Hippocampal formation (tissue), 2 donors: ENCODE results near the gene GNAI2.
A peak's percentile ranks its signal among the peaks of the same experiment; 100 is the strongest.
"Not testable (repeated sequence)": the region's sequence is repeated elsewhere in the genome, so short reads cannot be mapped to it uniquely, and the experiment has no call there.

Experiments used
- DNase-seq, 2 donors: peaks; one replicate each; lab custom pipeline; 2025; lab: John Stamatoyannopoulos, UW

GNAI2 gene

GRCh38 chr3:50226888-50227389, 9.1 kb upstream of the GNAI2 start:
- DNase-seq, result peak in 1 of 2 donors; percentile 53

- DNase-seq, result peak; percentile 85 to 86
These were observed 8.4 kb upstream of the GNAI2 start for GRCh38 chr3:50227390-50228183.

DNA sequence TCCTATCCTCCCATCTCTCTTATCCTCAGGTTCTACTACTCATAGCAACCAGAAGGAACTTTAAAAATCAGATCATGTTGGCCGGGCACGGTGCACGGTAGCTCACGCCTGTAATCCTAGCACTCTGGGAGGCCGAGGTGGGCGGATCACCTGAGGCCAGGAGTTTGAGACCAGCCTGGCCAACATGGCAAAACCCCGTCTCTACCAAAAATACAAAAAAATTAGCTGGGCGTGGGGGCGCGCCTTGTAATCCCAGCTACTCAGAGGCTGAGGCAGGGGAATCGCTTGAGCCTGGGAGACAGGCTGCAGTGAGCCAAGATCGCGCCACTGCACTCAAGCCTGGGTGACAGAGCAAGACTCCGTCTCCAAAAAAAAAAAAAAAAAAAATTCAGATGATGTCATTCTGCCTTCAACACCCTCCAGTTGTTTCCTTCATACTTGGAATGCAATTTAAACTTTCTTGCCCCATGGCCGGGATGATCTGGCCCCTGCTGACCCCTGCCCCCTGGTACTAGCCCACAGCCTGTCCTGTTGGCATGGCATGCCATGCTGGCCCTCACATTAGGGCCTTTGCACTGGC, 7.7 kb upstream of the GNAI2 start:
- not testable (repeated sequence) for DNase-seq

GRCh38 chr3:50229490-50229889, 6.5 kb upstream of the GNAI2 start:
- DNase-seq, result no peak

- DNase-seq, result no peak
These were observed 5.8 kb upstream of the GNAI2 start for GRCh38 chr3:50230104-50230793.

DNA sequence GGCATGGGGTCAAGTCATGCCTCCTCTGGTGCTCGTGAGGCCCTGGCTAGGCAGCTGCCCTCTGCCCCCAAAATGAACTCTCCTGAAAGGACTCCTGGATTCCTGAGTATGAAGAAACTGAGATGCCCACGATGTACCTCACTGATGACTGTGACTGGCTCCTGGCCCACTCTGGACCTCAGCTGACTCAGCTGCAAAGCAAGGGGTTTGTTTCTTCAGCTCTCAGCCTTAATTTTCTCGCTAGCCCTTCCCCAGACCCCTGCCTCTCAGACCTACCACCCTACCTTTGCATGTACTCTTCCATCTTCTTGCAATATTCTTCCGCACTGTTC, 5.2 kb upstream of the GNAI2 start:
- DNase-seq, result no peak

DNA sequence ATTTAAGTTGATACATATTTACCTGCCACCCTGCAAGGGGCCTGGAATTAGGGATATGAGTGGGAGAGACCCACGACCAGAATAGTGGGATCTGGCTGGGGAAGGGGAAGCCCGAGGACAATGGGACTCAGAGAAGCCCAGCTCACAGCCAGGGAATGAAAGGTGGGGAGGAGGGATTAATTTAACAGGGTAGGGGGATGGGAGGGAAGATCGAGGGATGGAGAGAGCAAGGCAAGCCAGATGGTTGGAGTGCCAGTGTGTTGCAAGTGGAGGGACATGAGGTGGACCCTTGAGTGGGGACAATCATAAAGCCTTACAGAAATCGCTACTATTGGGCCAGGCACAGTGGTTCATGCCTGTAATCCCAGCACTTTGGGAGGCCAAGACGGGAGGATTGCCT, 4.4 kb upstream of the GNAI2 start:
- DNase-seq, result no peak

GRCh38 chr3:50232303-50232702, 3.7 kb upstream of the GNAI2 start:
- no peak for DNase-seq

DNA sequence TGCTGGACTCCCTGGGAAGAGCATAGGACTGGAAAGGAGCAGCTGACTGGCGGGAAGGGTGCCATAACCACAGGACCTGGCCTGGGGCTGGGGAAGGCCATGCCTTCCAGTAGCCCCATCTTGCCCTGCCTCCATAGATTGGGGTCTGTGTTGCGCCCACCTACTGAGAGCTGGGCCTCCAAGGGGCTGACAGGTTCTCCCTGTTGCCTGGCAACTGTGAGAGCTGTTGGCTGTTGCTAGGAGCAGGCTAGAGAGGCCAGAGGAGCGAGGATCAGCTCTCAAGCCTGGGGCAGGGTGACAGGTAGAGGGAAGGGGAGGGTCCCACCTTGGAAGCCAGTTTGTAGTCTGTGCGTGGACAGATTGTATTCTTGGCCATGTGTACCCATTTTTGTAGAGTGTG, 2.8 kb upstream of the GNAI2 start:
- no peak for DNase-seq

- DNase-seq, result no peak
These were observed 604 bp downstream of the GNAI2 start for GRCh38 chr3:50236484-50237132.

DNA sequence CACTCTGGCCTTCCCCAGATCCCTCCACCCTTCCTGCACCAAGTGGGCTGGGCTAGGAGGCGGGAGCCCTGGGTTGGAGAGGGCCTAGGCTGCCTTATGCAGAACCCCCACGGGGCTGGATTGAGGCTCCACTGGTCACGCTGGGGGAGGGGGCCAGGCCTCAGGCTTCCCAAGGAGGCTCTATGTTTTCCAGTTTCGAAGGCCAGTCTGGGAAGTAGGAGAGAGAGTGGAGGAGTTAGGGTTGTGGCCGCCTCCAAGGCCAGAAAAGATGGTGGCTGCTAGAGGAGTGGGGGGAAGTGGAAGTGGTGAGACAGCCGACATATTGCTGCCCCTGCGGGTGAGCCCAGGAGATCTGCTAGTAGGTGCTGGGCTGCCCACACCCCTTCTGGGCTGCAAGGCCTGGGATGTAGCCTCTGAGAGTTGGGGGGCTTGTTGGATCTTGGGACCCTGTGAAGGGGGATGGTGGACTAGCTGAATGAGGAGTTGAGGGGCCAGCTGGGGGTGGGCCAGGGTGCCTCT, 1.2 kb downstream of the GNAI2 start:
- no peak for DNase-seq

GRCh38 chr3:50237754-50238548, 1.9 kb downstream of the GNAI2 start:
- DNase-seq, result peak; percentile 28 to 52

- DNase-seq, result peak; percentile 47 to 49
These were observed 2.6 kb downstream of the GNAI2 start for GRCh38 chr3:50238549-50239026.

- no peak for DNase-seq
These were observed 3.6 kb downstream of the GNAI2 start for GRCh38 chr3:50239649-50240048.

GRCh38 chr3:50241163-50241562, 5.2 kb downstream of the GNAI2 start:
- no peak for DNase-seq

DNA sequence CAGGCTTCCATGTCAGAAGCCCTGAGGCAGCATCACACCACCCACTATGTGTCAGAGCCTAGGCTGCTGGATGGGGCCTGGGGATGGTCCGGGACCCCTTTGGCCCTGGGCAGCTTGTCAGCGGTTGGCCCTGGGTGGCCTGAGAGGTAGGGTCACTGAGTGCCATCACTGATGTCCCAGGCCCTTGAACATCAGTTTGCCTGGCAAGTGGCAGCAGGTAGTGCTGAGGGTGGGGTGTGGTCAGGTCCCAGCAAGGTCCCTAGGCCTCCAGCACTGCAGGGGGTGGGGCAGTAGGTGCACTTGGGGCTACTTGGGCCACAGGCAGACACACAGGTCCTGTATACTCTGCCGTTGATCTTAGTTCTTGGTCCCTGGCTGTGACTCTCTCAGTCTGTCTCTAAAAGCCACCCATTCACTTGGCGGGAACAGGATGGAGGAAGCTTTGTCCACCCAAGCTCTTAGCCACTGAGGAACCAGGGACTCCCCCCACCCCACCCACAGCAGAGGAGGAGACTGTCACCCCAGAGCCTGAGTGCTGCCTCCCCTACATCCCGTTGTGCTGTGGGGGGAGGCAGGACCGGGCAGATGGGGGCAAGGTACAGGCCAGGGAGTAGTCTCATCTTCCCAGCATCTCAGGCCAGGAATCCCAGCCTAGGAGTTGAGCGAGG, 5.8 kb downstream of the GNAI2 start:
- DNase-seq, result no peak

DNA sequence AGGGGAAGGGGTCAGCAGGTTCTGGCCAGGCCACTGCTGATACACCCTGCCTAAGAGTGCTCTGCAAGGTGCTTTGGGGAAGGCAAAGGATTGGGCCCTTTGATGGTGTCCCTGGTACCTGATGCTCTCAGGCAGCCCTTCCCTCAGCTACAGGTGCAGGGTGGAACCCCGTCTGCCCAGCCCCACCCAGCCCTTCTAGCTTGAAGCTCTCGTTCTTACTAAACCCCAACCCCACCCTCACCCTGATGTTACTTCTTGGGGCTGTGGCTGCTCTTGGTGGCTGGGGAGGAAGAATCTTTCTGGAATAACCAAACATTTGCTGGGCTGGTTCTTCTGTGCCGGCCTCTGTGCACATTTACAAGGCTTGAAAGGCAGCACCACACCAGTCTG, 6.4 kb downstream of the GNAI2 start:
- DNase-seq, result no peak

DNA sequence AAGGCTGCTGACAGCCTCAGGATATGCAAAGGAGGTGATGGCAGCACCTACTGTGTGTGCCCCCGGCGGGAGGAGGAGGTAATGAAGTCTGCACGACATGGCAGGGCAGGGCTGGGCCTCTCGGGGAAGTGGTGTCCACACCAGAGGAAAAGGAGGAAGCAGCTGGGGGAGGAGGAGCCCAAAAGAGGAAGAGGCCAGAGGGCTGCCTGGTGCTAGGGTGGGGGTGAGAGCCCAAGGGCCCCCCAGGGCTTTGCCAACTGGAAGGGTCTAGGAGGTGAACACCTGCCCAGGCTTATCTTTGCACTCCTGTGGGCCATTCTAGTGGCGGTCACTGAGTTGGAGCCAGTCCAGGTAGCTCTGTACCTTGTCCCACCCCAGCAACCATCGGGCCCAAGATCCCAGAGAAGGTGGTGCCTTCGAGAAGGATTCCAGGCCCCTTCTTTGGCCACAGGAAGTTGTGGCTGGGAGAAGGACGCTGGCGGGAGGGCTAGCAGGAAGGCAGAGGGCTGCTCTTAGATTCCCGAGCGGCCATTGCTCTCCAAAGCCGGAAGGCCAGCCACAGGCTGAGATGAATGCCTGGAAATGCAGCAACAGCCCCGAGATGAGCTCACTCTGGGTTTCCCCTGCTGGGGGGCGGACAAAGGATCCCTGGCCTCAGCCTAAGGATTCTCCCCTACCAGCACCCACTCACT, 7.0 kb downstream of the GNAI2 start:
- DNase-seq, result peak in 1 of 2 donors; percentile 58

GRCh38 chr3:50243543-50243895, 7.5 kb downstream of the GNAI2 start:
- no peak for DNase-seq

DNA sequence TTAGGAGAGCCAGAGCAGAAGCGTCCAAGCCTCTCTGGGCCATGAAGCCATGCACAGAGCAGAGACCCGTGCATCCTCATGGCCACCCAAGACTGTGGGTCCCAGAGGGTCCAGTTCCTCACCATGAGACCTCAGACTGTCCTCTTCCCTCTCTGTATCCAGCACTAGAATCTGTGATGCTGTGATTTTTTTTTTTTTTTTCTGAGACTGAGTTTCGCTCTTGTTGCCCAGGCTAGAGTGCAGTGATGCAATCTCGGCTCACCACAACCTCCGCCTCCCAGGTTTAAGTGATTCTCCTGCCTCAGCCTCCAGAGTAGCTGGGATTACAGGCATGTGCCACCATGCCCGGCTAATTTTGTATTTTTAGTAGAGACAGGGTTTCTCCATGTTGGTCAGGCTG, 8.8 kb downstream of the GNAI2 start:
- DNase-seq, result not testable (repeated sequence)
